Measurements from ENCODE around the gene SGCD.
"Not testable (repeated sequence)": the region's sequence is repeated elsewhere in the genome, so short reads cannot be mapped to it uniquely, and the experiment has no call there.

The SGCD gene

GRCh38 chr5:156587012-156587411 is 260.0 kb downstream of the SGCD start:
- no peak for DNase-seq

GRCh38 chr5:156588306-156588705 is 261.3 kb downstream of the SGCD start:
- DNase-seq, result no peak

GRCh38 chr5:156589104-156589945 is 262.4 kb downstream of the SGCD start:
- no peak for DNase-seq

- DNase-seq, result no peak
Measured at GRCh38 chr5:156589946-156590216, 262.9 kb downstream of the SGCD start.

- no peak for DNase-seq
Measured at GRCh38 chr5:156590978-156591377, 264.0 kb downstream of the SGCD start.

- no peak for DNase-seq
Measured at GRCh38 chr5:156591631-156592030, 264.7 kb downstream of the SGCD start.

- DNase-seq, result no peak
Measured at GRCh38 chr5:156593546-156593945, 266.6 kb downstream of the SGCD start.

GRCh38 chr5:156594406-156594805 is 267.4 kb downstream of the SGCD start:
- DNase-seq, result no peak

- DNase-seq, result peak in 1 of 2 experiments; percentile 3
Measured at GRCh38 chr5:156595132-156595787, 268.3 kb downstream of the SGCD start.

GRCh38 chr5:156597276-156597675 is 270.3 kb downstream of the SGCD start:
- DNase-seq, result no peak

GRCh38 chr5:156598964-156599363 is 272.0 kb downstream of the SGCD start:
- no peak for DNase-seq

- not testable (repeated sequence) for DNase-seq
Measured at GRCh38 chr5:156610582-156610981, 283.6 kb downstream of the SGCD start.

GRCh38 chr5:156615901-156616300 is 288.9 kb downstream of the SGCD start:
- no peak for DNase-seq

- no peak for DNase-seq
Measured at GRCh38 chr5:156617426-156617825, 290.5 kb downstream of the SGCD start.

- DNase-seq, result no peak
Measured at GRCh38 chr5:156618601-156619000, 291.6 kb downstream of the SGCD start.

- no peak for DNase-seq
Measured at GRCh38 chr5:156621719-156622118, 294.8 kb downstream of the SGCD start.

- no peak for DNase-seq
Measured at GRCh38 chr5:156623381-156624040, 296.5 kb downstream of the SGCD start.

GRCh38 chr5:156624686-156625085 is 297.7 kb downstream of the SGCD start:
- DNase-seq, result no peak

- no peak for DNase-seq
Measured at GRCh38 chr5:156628421-156628820, 301.5 kb downstream of the SGCD start.

GRCh38 chr5:156631005-156631404 is 304.0 kb downstream of the SGCD start:
- no peak for DNase-seq

- DNase-seq, result no peak
Measured at GRCh38 chr5:156634301-156634700, 307.3 kb downstream of the SGCD start.

- no peak for DNase-seq
Measured at GRCh38 chr5:156640691-156641241, 313.8 kb downstream of the SGCD start.

- DNase-seq, result no peak
Measured at GRCh38 chr5:156641686-156642085, 314.7 kb downstream of the SGCD start.

- DNase-seq, result no peak
Measured at GRCh38 chr5:156647034-156647451, 320.1 kb downstream of the SGCD start.

All from NCI-H446 (cell line).